ENCODE results near the gene HSF4.

Gene HSF4

DNA sequence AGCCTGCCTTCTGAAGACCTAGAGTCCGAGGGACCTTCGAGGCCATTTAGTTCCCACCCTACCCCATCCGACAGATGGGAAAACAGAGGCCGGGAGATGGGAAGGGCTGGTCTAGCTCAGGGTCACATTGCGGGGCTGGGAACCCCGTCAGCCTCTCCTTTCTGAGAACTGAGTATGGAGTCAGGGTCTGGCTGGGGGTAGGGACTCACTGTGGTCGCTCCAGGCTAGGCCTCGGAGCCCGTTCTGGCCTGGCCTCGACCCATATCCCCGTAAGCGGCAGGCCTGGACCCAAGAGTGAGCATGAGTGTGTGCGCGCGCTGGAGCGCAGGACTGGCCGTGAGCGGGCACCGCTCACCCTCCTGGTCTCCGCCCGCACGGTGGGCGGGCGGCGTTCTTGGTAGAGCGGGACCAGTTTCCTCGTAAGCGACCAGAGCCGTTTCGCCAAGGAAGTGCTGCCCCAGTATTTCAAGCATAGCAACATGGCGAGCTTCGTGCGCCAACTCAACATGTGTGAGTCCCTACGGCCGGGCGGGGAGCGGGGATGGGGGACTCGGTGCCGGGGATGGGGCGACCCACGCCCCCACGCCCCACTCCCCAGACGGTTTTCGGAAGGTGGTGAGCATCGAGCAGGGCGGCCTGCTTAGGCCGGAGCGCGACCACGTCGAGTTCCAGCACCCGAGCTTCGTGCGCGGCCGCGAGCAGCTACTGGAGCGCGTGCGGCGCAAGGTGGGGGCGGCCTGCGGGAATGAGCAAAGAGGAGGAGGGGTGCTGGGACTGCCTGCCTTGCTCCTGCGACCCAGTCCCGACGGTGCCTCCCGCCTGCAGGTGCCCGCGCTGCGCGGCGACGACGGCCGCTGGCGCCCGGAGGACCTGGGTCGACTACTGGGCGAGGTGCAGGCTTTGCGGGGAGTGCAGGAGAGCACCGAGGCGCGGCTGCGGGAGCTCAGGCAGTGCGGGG is 855 bp downstream of the HSF4 start:
- DNase-seq (ENCODE audit: low read depth in 2 of 2, low spot score in 1 of 2) = no peak

- DNase-seq (ENCODE audit: low read depth in 2 of 2, low spot score in 1 of 2) = no peak
Observed at GRCh38 chr16:67166110-67166547, 1.6 kb downstream of the HSF4 start.

GRCh38 chr16:67166598-67167168 is 2.1 kb downstream of the HSF4 start:
- no peak for DNase-seq (ENCODE audit: low read depth in 2 of 2, low spot score in 1 of 2)

DNA sequence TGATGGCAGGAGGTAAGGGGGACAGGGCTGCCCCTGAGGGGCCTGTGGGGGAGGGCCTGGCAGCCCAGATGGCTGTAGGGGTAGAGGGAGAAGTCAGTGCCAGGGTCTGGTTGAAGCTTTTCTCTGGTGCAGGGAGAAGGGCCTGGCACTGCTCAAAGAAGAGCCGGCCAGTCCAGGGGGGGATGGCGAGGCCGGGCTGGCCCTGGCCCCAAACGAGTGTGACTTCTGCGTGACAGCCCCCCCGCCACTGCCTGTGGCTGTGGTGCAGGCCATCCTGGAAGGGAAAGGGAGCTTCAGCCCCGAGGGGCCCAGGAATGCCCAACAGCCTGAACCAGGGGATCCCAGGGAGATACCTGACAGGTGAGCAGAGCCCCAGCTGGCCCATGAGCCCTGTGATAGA is 3.0 kb downstream of the HSF4 start:
- no peak for DNase-seq (ENCODE audit: low read depth in 2 of 2, low spot score in 1 of 2)

DNA sequence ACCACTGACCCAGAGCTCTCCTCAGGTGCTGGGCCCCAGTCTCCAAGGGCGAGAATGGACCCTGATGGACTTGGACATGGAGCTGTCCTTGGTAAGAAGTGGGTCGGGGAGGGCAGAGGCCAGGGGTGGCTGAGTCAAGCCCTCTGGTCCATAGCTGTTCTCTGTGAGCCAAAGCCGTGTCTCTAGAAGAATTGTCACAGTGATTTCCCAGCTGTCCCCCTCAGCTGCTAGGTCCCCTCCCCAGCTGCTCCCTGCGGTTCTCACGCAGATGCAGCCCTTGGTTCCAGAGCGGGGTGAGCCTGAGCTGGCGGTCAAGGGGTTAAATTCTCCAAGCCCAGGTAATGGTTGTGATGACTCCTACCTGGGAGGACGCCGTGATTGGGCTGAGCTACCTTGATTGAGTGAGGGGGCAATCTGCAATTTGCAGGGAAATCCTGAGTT is 4.5 kb downstream of the HSF4 start:
- no peak for DNase-seq (ENCODE audit: low read depth in 2 of 2, low spot score in 1 of 2)

DNA sequence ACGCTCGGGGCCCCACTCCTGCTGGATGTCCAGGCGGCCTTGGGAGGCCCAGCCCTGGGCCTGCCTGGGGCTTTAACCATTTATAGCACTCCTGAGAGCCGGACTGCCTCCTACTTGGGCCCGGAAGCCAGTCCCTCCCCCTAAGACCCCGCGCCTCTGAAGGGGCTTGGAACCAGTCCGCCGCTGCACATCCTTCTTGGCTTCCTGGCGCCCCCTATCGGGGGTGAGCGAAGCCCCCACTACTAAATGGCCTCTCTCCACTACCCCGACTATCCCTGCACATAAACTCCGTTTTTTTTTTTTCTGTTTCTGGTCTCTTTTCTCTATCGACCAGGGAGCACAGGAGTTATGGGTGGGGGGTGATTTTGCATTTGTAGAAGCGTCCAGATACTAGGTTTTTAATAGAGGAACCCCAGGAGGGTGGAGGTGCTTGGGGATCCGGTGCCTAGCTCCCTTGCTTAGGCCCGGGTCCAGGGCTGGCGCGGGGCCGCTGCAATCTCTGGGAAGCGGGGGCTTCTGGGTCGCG is 5.2 kb downstream of the HSF4 start:
- DNase-seq (ENCODE audit: low read depth in 2 of 2, low spot score in 1 of 2) = no peak

DNA sequence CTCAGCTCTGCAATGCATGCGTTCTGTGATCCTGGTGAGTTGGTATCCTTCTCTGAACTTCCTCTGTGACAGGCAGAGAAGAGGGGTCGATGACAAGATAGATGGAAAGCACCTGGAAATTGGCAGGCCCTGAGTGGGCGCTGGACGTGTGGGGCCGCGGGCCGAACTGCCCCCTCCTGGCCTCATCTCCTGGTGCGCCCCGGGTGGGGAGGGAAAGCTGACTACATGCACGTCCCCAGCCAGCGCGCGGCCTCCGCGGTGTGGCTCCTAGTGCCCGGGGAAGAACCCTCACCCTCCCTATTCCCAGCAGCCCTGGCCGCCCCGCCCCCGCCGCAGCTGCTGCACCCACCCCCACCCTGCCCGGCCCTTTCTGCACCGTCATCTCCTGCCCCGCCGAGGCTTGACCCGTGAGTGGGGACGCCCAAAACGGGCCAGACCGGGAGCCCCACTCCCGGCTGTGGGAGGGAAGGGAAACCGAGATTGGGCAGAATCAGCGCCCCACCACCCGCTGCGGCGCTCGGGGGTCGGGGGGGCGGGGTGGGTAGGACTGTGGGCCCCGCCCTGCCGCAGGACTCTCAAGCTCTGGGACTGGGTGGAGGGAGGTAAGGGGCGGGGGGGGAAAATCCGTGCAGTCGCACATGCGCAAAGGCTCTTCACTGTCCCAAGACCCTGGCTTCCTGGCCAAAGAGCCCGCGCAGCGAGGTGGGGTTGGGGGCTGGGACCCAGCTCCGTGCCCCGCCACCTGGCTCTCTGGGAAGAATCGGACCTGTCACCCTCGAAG is 5.8 kb downstream of the HSF4 start, which contains the start of gene NOL3:
Gene NOL3 (plus strand): TSS at position 371 of the 781 bp plus-strand sequence.
- no peak for DNase-seq (ENCODE audit: low read depth in 2 of 2, low spot score in 1 of 2)

DNA sequence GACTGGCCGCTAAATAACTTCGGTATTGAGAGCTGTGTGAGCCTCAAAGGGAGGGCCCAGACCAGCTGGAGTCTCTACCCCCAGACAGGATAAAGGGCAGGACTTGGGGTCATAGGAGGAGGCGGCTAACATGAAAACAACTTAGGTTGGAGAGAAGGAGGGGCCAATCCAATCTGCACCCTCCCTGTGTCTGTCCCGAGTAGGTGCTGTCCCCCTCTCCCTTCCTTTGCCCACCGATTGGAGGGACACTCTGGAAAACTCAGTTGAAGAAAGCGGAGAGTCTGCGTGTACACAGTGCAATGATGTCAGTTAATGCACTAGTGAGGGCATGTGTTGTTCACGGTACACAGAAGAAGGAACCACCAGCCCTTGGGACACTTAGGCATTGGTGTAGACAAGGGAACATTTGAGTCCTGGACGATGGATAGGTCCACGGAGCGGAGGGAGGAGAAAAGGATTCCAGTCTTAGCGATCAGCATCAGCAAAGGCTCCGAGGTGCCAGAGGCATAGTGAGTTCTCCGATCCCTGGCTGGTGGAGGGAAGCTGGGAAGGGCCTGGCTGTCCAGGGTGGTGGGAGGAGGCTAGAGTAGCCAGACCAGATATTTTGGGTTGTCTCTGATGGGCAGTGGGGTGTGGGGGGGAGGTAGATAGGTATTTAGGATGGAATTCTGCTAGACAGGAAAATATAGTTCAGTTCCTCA is 6.6 kb downstream of the HSF4 start:
- DNase-seq (ENCODE audit: low read depth in 2 of 2, low spot score in 1 of 2) = no peak

- no peak for DNase-seq (ENCODE audit: low read depth in 2 of 2, low spot score in 1 of 2)
Observed at GRCh38 chr16:67173323-67173722, 8.8 kb downstream of the HSF4 start.

GRCh38 chr16:67173808-67174705 is 9.5 kb downstream of the HSF4 start:
- no peak for DNase-seq (ENCODE audit: low read depth in 2 of 2, low spot score in 1 of 2)

DNA sequence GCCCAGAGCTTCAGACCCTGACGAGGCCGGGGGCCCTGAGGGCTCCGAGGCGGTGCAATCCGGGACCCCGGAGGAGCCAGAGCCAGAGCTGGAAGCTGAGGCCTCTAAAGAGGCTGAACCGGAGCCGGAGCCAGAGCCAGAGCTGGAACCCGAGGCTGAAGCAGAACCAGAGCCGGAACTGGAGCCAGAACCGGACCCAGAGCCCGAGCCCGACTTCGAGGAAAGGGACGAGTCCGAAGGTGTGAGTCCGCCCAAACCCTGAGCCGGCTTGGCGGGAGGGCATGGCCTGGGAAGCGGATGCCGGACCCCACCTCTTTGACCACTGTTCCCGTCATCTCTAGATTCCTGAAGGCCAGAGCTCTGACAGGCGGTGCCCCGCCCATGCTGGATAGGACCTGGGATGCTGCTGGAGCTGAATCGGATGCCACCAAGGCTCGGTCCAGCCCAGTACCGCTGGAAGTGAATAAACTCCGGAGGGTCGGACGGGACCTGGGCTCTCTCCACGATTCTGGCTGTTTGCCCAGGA is 10.2 kb downstream of the HSF4 start:
- no peak for DNase-seq (ENCODE audit: low read depth in 2 of 2, low spot score in 1 of 2)

DNA sequence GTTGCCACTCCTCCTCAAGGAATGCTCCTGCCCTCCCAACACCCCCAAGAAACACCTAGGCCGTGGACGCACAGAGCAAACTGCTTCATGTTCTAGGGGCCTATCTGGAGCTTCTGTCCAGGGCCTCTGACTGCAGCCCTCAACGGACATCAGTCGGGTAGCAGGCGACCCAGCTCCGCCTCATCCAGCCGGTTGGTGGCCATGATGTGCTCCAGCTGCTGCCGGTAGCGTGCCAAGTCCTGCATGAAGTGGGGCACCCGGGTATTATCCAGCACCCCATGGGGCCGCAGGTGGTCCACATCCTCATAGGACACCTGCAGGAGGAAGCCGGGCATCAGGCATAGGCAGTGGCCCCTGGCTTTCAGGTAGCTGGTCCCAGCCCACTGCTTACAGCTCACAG is 12.1 kb downstream of the HSF4 start:
- no peak for DNase-seq (ENCODE audit: low read depth in 2 of 2, low spot score in 1 of 2)

GRCh38 chr16:67177743-67178699 is 13.5 kb downstream of the HSF4 start:
- no peak for DNase-seq (ENCODE audit: low read depth in 2 of 2, low spot score in 1 of 2)

GRCh38 chr16:67179421-67180080 is 15.0 kb downstream of the HSF4 start:
- no peak for DNase-seq (ENCODE audit: low read depth in 2 of 2, low spot score in 1 of 2)

DNA sequence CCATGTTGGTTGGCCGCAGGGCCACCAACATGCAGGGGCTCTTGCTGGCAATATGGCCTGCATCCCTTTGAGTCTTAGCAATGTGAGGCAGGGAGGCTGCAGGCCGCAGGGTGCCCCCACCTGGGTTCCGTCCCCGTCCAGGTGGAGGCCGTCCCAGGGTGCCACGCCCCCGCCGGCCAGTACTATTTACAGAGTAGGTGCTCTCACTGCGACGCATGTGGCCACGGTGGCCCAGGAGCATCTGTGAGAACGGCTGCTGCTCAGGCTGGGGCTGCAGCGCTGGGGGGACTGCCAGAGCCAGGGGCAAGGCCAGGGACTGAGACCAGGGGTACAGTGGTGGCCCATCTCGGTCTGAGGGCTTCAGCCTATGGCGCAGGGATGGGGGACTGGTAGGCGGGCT is 15.6 kb downstream of the HSF4 start:
- no peak for DNase-seq (ENCODE audit: low read depth in 2 of 2, low spot score in 1 of 2)

GRCh38 chr16:67181346-67181745 is 16.8 kb downstream of the HSF4 start:
- no peak for DNase-seq (ENCODE audit: low read depth in 2 of 2, low spot score in 1 of 2)

- DNase-seq (ENCODE audit: low read depth in 2 of 2, low spot score in 1 of 2) = no peak
Observed at GRCh38 chr16:67182288-67182687, 17.7 kb downstream of the HSF4 start.

GRCh38 chr16:67183284-67183626 is 18.7 kb downstream of the HSF4 start:
- no peak for DNase-seq (ENCODE audit: low read depth in 2 of 2, low spot score in 1 of 2)
